Measurements from ENCODE around the gene CA14. TPM values are rescaled to one million over a fixed set of nuclear protein-coding genes. Genes with fewer than 3 reads are reported as not detected.

The CA14 gene
- polyA plus RNA-seq, 4 donors, result 0.16 to 0.34 TPM; not detected in 2

Other genes starting within 250 kb of the CA14 start
- gene OTUD7B, start 247.0 kb upstream of the CA14 start, polyA plus RNA-seq, result 10 to 100 TPM in 1 of 4 donors, 1 to 10 TPM in 3; 5.1 to 16.8 (median 6.2) TPM
- 10 to 100 TPM; 19.2 to 32.1 (median 22.7) TPM for gene VPS45, start 190.0 kb upstream of the CA14 start, polyA plus RNA-seq
- gene PLEKHO1, start 107.9 kb upstream of the CA14 start, polyA plus RNA-seq, result 10 to 100 TPM in 3 of 4 donors, 1 to 10 TPM in 1; 8.1 to 38.4 (median 22.0) TPM
- 10 to 100 TPM; 13.2 to 46.7 (median 30.6) TPM for gene ANP32E, start 21.7 kb upstream of the CA14 start, polyA plus RNA-seq
- 100 to 1,000 TPM in 2 of 4 donors, 10 to 100 TPM in 2; 89.2 to 206 (median 144) TPM for gene APH1A, start 11.2 kb downstream of the CA14 start, polyA plus RNA-seq
- gene C1orf54, start 15.0 kb downstream of the CA14 start, polyA plus RNA-seq, result 10 to 100 TPM in 2 of 4 donors, 1 to 10 TPM in 2; 3.8 to 21.4 (median 9.2) TPM
- 10 to 100 TPM in 1 of 4 donors, 1 to 10 TPM in 3; 2.5 to 14.6 (median 5.5) TPM for gene CIART, start 24.8 kb downstream of the CA14 start, polyA plus RNA-seq
- gene MRPS21, start 36.1 kb downstream of the CA14 start, polyA plus RNA-seq, result 100 to 1,000 TPM in 1 of 4 donors, 10 to 100 TPM in 3; 49.4 to 107 (median 79.4) TPM
- 10 to 100 TPM; 21.7 to 89.5 (median 25.4) TPM for gene PRPF3, start 63.8 kb downstream of the CA14 start, polyA plus RNA-seq
- gene RPRD2, start 106.4 kb downstream of the CA14 start, polyA plus RNA-seq, result 10 to 100 TPM in 2 of 4 donors, 1 to 10 TPM in 2; 4.1 to 37.5 (median 8.5) TPM
- 10 to 100 TPM in 2 of 4 donors, 1 to 10 TPM in 2; 6.5 to 22.7 (median 11.2) TPM for gene TARS2, start 229.6 kb downstream of the CA14 start, polyA plus RNA-seq